ENCODE measurements around the gene JTB.

JTB gene

GRCh38 chr1:153953859-153954365 lies 23.6 kb downstream of the JTB start:
- DNase-seq = no peak

DNA sequence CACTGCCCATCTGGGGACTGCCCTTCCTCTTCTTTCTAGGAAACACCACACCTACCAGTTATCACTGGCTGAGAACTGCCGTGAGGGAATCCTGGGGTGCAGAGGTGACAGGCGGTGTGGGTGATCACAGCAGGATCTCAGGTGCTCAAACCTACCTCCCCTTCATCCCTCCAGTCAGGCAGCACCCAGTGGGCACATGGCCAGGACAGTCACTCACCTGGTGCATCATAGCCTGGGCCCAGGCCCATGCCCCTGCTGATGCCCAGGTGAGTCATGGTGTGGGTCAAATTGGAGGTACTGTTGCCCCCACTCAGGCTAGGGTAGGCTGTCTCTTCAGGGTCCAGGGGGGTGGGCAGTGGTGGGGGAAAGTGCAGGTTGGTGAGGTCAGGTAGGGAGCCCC lies 25.7 kb downstream of the JTB start:
- DNase-seq = no peak

DNA sequence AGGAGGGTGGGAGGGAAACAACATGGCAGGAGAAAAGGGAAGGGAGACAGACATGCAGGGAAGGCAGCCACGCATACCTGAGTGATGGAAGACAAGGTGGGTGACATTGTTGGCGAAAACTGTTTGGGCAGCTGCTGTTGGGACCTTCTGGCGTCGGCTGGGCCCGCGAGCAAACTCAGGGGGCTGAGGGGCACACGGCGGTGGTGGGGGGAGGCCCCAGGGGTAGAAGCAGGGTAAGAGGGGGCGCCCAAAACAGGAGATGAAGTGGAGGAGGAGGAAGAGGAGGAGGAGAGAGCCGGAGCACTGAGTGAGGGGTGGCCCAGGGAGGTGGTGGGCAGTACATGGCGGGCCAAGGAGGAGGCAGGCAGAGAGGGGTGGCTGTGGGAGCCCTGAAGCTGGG lies 26.3 kb downstream of the JTB start:
- DNase-seq = no peak

DNA sequence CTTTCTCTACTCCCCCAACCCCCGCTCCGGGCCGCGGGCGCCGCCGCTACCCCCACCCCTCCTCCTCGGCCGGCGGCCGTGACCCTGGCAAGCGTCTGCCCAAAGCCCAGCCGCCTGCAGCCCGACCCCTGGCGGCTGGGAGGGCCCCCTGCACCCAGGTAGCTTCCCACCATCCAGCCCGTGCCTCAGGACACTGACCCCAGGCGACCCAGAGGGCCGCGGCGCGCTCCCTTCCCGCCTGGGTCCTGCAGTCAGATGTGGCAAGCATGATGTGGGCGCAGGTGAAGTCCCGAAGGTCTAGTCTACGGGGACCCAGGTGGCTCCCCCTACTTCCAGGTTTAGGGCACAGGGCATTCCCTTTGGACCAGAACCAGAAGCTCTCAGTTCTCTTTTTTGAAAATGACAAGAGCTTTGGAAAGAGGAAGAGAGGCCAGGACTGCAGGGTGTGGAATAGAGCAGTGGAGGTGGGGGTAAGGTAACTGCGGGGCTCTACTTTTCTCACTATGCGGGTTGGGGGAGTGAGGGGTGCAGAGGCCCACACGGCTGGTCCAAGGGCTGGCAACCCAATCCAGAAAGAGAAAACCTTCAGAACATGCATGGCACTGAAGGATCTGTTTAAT lies 30.7 kb downstream of the JTB start, which contains the start of gene DENND4B:
DENND4B (minus strand) TSS at position 97 of the 620 bp plus-strand sequence. CDS start 2,344 bp downstream, outside the sequence.
- DNase-seq = peak; percentile 67

DNA sequence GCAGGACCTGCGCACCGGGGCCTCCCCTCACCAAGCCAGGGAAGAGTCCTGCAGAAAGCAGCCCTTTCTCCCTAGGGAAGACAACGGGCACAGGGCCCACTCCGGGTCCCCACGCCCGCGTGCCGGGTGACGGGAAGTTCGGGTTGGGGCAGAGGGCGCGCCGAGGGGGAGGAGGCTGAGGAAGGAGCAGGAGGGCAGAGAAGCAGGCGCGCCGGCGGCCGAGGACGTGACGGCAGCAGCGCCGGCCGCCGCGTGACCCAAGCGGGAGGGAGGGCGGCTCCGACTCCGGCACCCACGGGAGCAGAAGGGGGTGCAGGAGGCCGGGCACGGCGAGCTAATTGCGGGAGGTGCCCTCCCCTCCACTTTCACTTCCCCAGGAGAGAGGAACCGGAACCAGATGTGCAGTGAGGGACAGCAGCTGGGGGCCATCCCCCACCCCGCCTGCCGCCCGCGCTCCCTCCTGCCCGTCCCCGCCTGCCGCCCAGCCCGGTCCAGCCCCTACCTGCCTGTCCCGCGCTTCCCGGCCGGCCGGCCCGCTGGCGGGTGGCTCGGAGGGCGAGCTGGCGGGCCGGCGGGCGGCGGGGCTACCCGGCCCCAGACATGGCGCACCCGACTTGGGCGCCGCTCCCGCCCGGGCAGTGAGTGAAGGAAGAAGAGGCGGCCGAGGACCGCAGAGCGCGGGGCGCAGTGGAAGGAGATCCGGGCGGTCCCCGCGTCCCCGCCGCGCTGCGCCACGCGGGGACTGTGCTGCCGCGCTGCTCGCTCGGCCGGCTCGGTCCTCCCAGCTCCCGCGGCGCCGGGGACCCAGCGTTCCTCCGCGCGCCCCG lies 31.5 kb downstream of the JTB start:
- DNase-seq = peak; percentile 50

GRCh38 chr1:153945131-153945794 lies 32.2 kb downstream of the JTB start:
- DNase-seq = no peak

DNA sequence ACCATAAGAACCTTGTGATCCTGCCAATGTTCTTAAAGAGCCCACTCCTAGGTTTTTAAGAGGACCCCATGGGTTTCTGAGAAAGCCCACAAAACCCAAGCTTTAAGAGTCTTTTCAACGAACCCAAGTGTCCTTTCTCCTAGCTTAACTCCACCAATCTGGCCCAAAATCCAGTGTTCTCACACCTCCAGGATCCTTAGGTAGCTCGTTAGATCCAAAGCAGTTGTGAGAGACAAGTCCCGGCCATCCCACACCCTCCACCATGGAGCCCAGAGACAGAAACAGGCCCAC lies 32.7 kb downstream of the JTB start:
- DNase-seq = no peak

DNA sequence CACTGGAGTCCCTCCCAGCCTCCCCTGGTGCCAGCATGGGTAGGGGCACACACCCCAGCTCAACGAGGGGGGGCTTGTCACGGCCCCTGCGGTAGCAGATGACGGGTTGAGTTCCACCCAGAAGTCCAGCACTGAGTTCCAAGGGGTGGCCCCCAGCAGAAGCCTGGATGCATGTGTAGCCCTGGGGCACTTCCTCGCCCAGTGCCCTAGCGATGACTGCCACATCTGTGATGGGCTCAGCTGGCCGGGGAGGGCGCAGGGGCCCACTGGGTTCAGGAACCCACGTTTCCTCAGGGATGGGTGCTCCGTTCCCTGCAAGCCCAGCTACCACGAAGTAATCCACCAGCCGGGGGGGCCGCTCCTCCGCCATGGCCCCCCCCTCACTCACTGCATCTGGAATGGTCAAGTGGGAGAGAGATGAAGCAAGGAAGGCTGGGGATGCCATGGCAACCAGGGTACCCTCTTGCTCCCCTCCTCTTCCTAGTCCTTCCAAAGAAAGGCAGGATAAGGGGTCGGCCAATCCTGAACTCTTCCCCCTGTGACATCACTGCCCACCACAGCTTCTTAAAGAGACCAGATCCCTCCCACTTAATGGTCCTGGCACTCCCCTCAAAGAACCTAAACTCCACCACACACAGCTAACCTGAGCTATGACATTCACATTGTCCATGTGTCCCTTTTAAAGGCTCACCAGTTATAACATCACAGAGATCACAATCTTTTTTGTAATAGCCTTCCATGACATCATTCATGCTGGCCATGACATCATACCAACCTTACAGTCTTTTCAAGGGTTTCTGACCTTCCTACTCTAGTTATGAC lies 33.3 kb downstream of the JTB start:
- no peak for DNase-seq

GRCh38 chr1:153942766-153943549 lies 34.5 kb downstream of the JTB start:
- DNase-seq = no peak

GRCh38 chr1:153941826-153942725 lies 35.4 kb downstream of the JTB start:
- no peak for DNase-seq

GRCh38 chr1:153940756-153941155 lies 36.7 kb downstream of the JTB start:
- DNase-seq = no peak

- DNase-seq = no peak
These were observed 38.0 kb downstream of the JTB start for GRCh38 chr1:153939476-153939875.

DNA sequence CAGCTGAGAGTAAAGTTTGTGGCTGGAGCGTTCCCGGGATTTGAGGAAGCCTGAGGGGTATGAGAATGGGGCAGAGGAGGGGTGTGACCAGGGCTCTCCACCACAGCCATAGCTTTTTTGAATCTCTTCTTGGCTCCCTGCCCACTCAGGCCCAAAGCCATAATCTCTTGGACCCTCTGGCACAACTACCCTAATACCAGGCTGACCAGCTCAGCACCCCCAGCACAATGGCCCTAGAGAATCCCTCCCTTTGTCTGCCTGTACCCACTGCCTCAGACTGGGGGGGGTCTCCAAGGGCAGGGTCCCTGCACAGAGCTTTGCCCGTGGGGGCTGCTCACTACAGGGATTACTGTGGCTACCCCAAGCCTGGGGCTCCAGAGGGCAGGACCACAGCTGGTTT lies 38.5 kb downstream of the JTB start:
- DNase-seq = no peak

- DNase-seq = no peak
These were observed 40.1 kb downstream of the JTB start for GRCh38 chr1:153937331-153937730.

DNA sequence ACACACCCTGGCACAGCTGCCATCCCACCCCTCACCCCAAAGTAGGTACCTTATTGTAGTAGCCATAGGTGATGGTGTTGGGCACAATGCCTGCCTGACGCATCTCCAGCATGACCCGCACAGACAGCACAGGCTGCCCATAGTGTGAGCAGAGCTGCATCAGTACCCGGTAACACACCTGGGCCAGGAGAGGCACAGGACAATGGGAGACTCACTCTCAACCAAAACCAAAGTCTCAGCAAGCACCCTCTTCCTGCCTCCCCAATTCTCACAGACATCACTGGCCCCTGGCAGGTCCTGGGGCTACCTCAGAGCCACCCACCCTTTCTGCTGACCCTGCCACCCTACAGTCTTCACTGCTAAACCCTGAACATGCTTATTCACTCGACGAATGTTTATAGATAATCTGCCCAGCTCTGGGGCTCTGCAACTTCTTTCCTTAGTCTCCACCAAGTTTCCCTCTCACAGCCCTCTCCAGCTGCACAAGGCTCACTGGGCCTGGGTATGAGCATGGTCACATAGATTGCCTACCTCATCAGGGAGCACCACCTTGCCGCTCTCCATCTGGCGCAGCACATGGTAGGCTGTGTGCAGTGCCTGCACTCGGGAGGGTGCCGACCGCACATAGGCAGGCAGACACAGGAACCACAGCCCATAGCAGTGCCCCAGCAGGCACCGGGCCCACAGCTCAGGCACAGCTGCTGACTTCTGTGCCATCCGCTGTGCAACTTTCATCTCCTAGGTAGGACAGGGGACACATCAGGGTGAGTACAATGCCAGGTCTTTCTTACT lies 41.3 kb downstream of the JTB start:
- DNase-seq = peak; percentile 41

DNA sequence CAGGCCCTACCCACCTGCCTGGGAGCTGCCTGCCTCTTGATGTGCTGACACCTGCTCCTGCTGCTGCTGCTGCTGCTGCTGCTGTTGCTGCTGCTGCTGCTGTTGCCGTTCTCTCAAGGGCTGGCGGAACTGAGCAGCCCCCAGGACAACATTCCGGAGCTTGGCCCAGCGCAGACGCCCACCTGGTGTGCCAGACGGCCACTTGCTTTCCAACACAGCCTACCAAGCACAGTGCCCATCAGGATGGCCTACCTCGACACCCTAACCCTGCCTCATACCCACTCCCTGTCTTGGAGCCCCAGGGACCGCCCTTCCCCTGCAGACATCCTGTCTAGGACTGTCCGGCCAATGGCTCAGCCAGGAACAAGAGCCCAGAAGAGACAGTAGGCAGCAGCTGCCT lies 42.7 kb downstream of the JTB start:
- DNase-seq = no peak

- DNase-seq = no peak
These were observed 43.5 kb downstream of the JTB start for GRCh38 chr1:153933955-153934354.

- DNase-seq = no peak
These were observed 44.0 kb downstream of the JTB start for GRCh38 chr1:153933430-153933829.

GRCh38 chr1:153932156-153933131 lies 45.0 kb downstream of the JTB start:
- no peak for DNase-seq
